Measurements from ENCODE around the gene ZNF354C. TPM values are rescaled to one million over a fixed set of nuclear protein-coding genes. Genes with fewer than 3 reads are reported as not detected.

The ZNF354C gene
- total and polyA plus RNA-seq, 7 donors = 1.1 to 3.7 (median 2.4) TPM

- H3K9me3 ChIP-seq = peaks cover 26% of the 10 kb centered on the region
- DNase-seq (no peak), ATAC-seq (no peak)
- intact Hi-C loops (cut with DNase I) = no loop called here
- H3K36me3 ChIP-seq (ENCODE audit: insufficient read depth in 1 of 2, low read depth in 1 of 2) = no peaks in the 10 kb centered on the region
- no peak for TF ChIP-seq CTCF (IDR thresholded peaks at IDR 0.05)
- H3K4me3 ChIP-seq = no peak overlapping the region
- H3K27me3 ChIP-seq (ENCODE audit: insufficient read depth in 3 of 3, low read length in 2 of 3) = peaks cover 0 to 4% (median 0%) of the 10 kb centered on the region in 3 donors
- H3K27ac ChIP-seq = no peak overlapping the region
- H3K4me1 ChIP-seq = no peaks in the 10 kb centered on the region
- WGBS, 3 donors = 86 to 87% (median 86%) methylated on average over 9 of the region's 9 CpGs
These were observed 55.8 kb downstream of the ZNF354C start for GRCh38 chr5:179115845-179116524.

GRCh38 chr5:179118338-179118737 is 58.2 kb downstream of the ZNF354C start:
- no peak for TF ChIP-seq CTCF (IDR thresholded peaks at IDR 0.05)
- H3K27ac ChIP-seq = no peak overlapping the region
- ATAC-seq = no peak
- no peaks in the 10 kb centered on the region for H3K4me1 ChIP-seq
- H3K4me3 ChIP-seq = no peak overlapping the region
- peaks cover 0 to 4% (median 0%) of the 10 kb centered on the region in 3 donors for H3K27me3 ChIP-seq (ENCODE audit: insufficient read depth in 3 of 3, low read length in 2 of 3)
- intact Hi-C loops (cut with DNase I) = no loop called here
- no peaks in the 10 kb centered on the region for H3K36me3 ChIP-seq (ENCODE audit: insufficient read depth in 1 of 2, low read depth in 1 of 2)
- peaks cover 18% of the 10 kb centered on the region for H3K9me3 ChIP-seq
- WGBS, 3 donors = 84 to 91% (median 86%) methylated on average over 4 of the region's 4 CpGs
- DNase-seq = no peak

- Histone ChIP-seq H3K4me1 (no peaks in the 10 kb centered on the region), H3K27ac (no peak overlapping the region), H3K9me3 (peaks cover 13% of the 10 kb centered on the region), H3K36me3 (ENCODE audit: insufficient read depth in 1 of 2, low read depth in 1 of 2) (no peaks in the 10 kb centered on the region), H3K4me3 (no peak overlapping the region), H3K27me3 (ENCODE audit: insufficient read depth in 3 of 3, low read length in 2 of 3) (peaks cover 0 to 4% (median 0%) of the 10 kb centered on the region in 3 donors)
- intact Hi-C loops (cut with DNase I) = no loop called here
- no peak for ATAC-seq
- WGBS, 3 donors = 92 to 93% (median 92%) methylated on average over 10 of the region's 10 CpGs
- no peak for DNase-seq
- no peak for TF ChIP-seq CTCF (IDR thresholded peaks at IDR 0.05)
These were observed 58.7 kb downstream of the ZNF354C start for GRCh38 chr5:179118756-179119414.

GRCh38 chr5:179119415-179120170 is 59.4 kb downstream of the ZNF354C start:
- ATAC-seq = no peak
- no peak for TF ChIP-seq CTCF (IDR thresholded peaks at IDR 0.05)
- Histone ChIP-seq H3K36me3 (ENCODE audit: insufficient read depth in 1 of 2, low read depth in 1 of 2) (no peaks in the 10 kb centered on the region), H3K4me3 (no peak overlapping the region), H3K27ac (no peak overlapping the region), H3K4me1 (no peaks in the 10 kb centered on the region), H3K9me3 (peaks cover 6% of the 10 kb centered on the region), H3K27me3 (ENCODE audit: insufficient read depth in 3 of 3, low read length in 2 of 3) (peaks cover 0 to 4% (median 0%) of the 10 kb centered on the region in 3 donors)
- DNase-seq = no peak
- WGBS, 3 donors = 91 to 93% (median 91%) methylated on average over 14 to 15 of the region's 15 CpGs
- intact Hi-C loops (cut with DNase I) = no loop called here

Measured in psoas muscle (tissue), 8 donors.